HG02588 (cell line): ENCODE results near the gene STAB1.

Source experiments
- ATAC-seq: cut with Tn5 transposase; IDR thresholded peaks from one replicate; pipeline ENCODE4 v1.9.1; 2021; ENCODE audit warnings: mild to moderate bottlenecking, moderate library complexity; ENCODE audit not compliant: unreplicated experiment

STAB1 gene

GRCh38 chr3:52503788-52504424 is 8.8 kb downstream of the STAB1 start:
- no peak for ATAC-seq

- ATAC-seq = no peak
These were observed 9.8 kb downstream of the STAB1 start for GRCh38 chr3:52504977-52505376.

DNA sequence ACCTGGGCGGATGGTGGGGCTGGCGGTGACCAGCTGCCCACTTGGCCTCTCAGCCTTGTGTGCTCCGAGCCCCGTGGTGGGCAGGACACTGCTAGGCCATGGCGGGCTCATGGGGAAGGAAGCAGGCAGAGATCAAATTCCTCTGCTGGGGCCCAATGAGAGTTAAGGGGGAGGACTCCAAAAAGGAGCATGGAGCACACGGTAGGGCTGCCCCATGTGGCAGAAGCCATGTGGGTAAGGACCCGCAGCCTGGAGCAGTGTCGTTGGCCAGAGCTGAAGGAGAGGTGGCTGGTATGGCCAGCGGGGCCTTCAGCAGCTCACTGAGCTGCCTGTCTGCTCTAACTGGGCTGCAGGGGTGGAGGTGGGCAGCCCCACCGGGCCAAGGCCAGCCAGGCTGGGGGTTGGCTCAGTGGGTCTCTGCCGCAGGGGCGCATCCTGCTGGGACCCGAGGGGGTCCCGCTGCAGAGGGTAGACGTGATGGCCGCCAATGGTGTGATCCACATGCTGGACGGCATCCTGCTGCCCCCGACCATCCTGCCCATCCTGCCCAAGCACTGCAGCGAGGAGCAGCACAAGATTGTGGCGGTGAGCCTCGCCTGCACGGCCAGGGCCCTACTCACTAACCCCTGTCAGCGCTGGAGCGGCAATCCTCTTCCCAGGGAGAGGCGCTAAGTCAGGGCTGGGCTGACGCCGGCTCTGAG is 11.3 kb downstream of the STAB1 start:
- no peak for ATAC-seq

DNA sequence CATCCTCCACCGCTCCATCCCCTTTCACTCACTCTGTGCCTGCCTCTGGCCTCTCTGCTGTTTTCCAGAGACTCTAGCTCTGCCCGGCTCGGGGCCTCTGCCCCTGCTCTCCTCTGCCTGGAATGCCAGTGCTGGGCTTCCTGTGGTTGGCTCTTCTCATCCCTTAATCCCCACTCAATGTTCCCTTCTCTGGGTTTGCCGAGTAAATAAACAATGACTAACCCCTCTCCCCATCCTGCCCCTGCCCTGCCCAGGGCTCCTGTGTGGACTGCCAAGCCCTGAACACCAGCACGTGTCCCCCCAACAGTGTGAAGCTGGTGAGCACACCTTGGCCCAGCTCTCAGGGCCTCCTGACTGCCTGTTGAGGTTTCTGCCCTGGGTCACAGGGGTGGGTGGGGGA is 12.2 kb downstream of the STAB1 start:
- no peak for ATAC-seq

DNA sequence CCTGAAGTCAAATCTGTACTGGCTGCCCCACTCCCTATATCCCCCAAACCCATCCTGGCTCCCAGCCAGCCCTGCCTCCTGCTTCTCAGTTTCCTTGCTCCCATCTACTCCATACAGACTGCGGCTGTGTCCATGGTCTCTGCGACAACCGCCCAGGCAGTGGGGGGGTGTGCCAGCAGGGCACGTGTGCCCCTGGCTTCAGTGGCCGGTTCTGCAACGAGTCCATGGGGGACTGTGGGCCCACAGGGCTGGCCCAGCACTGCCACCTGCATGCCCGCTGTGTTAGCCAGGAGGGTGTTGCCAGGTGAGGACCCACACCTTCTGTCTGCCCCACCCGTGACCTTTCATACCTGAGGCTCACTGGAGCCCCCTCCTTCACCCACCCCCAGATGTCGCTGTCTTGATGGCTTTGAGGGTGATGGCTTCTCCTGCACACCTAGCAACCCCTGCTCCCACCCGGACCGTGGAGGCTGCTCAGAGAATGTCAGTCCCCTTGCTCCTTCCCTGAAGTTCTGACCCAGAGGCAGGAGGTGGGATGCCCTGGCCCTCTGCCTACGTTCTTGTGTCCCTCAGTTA is 14.7 kb downstream of the STAB1 start:
- no peak for ATAC-seq

DNA sequence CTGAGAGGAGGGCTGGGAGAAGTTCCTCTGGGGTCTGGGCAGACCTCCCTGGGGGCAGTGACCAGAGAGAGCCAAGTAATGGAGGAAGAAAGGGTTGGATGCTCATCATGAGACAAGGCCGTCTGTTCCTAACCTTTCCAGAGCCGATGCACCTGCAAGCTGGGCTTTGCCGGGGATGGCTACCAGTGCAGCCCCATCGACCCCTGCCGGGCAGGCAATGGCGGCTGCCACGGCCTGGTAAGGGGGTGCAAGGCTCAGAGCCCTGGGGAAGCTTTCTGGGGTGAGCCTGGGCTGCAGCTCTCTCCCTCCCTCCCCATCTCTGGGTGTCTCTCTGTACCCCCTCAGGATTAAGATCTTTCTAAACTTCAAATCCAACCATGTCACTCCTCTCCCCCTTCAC is 16.4 kb downstream of the STAB1 start:
- no peak for ATAC-seq

- ATAC-seq = no peak
These were observed 17.0 kb downstream of the STAB1 start for GRCh38 chr3:52512105-52512504.

DNA sequence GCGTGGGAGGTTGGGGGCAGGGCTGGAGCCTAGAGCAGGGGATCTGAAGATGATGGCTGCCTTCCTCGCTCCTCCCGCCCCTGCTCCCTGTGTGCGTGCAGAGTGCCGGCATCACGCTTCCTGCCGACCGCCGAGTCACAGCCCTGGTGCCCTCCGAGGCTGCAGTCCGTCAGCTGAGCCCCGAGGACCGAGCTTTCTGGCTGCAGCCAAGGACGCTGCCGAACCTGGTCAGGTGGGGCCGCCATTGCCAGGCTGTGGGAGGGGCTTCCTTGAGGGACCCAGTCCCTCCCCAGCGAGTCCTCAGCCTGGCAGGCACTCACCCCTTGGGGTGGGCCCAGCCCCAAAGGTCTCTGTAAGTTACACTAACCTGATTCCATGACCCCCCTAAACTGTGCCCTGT is 17.6 kb downstream of the STAB1 start:
- no peak for ATAC-seq

DNA sequence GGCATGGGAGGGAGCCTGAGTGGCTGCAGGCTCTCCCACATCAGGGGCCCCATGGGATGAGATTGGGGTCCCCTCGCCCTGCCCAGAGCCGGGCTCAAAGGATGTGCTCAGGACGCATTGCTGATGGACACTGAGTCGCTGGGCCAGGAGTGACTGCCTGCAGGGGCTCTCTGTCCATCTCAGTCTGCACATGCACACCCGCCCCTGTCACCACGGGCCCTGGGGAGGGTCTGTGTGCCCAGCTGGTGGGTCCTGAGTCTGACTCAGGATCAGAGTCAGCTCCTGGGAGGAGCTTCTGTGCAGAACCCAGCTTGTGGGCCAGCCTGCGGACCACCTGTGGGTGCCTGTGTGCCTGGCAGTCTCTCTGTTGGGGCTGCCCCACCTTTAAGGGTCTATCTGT is 18.1 kb downstream of the STAB1 start:
- no peak for ATAC-seq

GRCh38 chr3:52514576-52514975 is 19.4 kb downstream of the STAB1 start:
- no peak for ATAC-seq

DNA sequence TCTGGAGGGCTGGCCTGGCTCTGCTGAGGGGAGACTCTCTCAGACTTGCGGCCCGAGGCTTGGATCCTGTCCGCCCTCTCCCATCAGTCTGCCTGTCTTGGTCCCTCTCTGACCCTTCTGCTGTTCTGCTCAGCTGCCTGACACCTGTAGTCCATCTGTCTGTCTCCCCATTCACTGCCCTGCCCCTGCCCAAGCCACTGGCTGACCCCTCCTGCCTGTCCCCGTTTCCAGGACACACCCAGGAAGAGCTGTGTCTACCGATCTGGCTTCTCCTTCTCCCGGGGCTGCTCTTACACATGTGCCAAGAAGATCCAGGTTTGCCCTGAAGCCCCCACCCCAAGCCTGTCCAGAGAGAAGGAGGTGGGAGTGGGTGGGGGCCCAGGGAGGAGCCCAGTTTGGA is 20.1 kb downstream of the STAB1 start:
- no peak for ATAC-seq

GRCh38 chr3:52516509-52517195 is 21.5 kb downstream of the STAB1 start:
- no peak for ATAC-seq

- ATAC-seq = no peak
These were observed 22.9 kb downstream of the STAB1 start for GRCh38 chr3:52517796-52518722.

DNA sequence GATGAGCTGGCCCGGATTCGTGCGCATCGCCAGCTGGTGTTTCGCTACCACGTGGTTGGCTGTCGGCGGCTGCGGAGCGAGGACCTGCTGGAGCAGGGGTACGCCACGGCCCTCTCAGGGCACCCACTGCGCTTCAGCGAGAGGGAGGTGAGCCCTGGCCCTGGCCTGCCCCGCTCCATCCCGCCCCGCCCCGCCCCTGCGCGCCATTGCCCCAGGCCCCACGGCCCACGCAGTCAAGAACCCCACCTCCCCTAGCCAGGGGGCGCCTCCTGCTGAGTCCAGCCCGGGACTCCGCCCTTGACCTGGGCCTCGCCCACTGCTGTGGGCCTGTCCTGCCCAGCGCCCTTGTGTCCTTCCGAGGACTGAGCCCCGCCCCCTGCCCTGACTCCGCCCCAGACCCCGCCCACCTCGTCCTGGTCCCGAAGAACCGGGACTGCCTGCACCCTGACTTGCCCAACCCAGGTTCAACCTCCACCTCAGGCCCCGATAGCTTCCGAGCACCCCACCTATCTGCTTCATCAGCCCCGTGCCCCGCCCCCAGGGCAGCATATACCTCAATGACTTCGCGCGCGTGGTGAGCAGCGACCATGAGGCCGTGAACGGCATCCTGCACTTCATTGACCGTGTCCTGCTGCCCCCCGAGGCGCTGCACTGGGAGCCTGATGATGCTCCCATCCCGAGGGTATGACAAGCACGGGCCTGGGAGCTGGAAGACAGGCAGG is 23.7 kb downstream of the STAB1 start:
- ATAC-seq = no peak

DNA sequence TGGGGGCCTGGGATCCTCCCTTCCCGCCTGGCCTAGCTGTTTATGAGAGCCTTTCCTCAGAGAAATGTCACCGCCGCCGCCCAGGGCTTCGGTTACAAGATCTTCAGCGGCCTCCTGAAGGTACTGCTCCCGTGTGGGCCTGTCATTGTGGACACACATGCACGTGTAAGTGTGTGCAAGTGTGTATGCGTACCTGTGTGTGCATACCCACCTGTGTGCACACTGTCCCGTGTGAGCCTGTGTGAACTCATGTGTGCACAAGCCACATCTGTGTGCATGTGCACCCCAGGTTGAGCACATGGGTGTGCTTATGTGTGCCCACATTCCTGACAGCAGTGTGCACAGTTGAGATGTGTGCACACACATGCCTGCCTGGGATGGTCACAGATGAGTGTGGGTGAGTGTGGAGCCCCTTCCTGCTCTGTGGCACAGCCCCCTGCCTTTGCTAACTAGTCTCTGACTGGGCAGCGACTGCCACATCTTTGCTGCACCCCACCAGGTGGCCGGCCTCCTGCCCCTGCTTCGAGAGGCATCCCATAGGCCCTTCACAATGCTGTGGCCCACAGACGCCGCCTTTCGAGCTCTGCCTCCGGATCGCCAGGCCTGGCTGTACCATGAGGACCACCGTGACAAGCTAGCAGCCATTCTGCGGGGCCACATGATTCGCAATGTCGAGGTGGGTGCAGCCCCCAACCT is 24.5 kb downstream of the STAB1 start:
- no peak for ATAC-seq

GRCh38 chr3:52520141-52520667 is 25.1 kb downstream of the STAB1 start:
- ATAC-seq = no peak

DNA sequence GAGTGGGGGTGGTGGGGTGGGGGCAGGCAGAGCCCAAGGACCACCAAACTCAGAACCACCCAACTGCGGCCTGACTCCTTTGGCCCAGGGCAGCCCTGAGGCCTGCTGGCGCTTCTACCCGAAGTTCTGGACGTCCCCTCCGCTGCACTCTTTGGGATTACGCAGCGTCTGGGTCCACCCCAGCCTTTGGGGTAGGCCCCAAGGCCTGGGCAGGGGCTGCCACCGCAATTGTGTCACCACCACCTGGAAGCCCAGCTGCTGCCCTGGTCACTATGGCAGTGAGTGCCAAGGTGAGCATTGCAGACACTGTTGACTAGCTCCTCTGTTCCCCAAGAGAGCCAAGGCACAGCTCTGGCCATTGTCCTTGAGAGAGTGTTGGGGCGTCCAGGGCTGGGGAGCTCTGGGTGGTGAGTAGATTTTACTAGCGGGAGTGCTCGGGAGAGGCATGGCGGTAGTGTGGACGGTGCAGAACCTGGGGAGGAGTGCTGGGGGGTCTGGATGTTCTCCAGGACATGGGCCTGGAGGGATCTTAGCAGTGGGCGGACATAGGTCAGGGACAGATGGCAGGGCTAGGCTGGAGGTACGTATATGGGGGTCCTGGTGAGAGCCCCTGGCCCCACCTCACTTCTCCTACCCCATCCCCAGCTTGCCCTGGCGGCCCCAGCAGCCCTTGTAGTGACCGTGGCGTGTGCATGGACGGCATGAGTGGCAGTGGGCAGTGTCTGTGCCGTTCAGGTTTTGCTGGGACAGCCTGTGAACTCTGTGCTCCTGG is 25.8 kb downstream of the STAB1 start:
- ATAC-seq = no peak

GRCh38 chr3:52521488-52521824 is 26.3 kb downstream of the STAB1 start:
- no peak for ATAC-seq
